Measurements from ENCODE around the gene CR1. TPM values are rescaled to one million over a fixed set of nuclear protein-coding genes. Genes with fewer than 3 reads are reported as not detected.
"Not testable (repeated sequence)": the region's sequence is repeated elsewhere in the genome, so short reads cannot be mapped to it uniquely, and the experiment has no call there.

The CR1 gene
- total and polyA plus RNA-seq, 2 of the 8 experiments (the other 6 are each of a cell fraction or from before 2014, with no cell fraction given), result 0.15 to 0.22 TPM

GRCh38 chr1:207575381-207575780, 79.4 kb downstream of the CR1 start:
- H2BK120ac ChIP-seq (replicated peaks; ENCODE audit: low read depth, low read length); FAIRE-seq; H3K23ac ChIP-seq (ENCODE audit: insufficient read length); H3K4me1 ChIP-seq (replicated peaks in 1 of 4; ENCODE audit: control insufficient read depth in 3 of 4, insufficient read depth in 4 of 4, low read length in 3 of 4); H4K8ac ChIP-seq (ENCODE audit: extremely low read depth, insufficient read depth, low read length); H3K14ac ChIP-seq (ENCODE audit: insufficient read length); H4K20me1 ChIP-seq (replicated peaks in 1 of 2; ENCODE audit: control insufficient read depth in 1 of 2, insufficient read depth in 2 of 2, low read length in 2 of 2); H2BK12ac ChIP-seq (ENCODE audit: low read depth, low read length); POLR2A ChIA-PET (ENCODE audit: partially characterized antibody); H3K36me3 ChIP-seq (ENCODE audit: control insufficient read depth in 2 of 4, insufficient read depth in 4 of 4, low read length in 3 of 4); H2BK15ac ChIP-seq (ENCODE audit: low read length); H2AFZ ChIP-seq (ENCODE audit: low read length); H3K56ac ChIP-seq (replicated peaks; ENCODE audit: insufficient read length, low read depth, low read length); H4K91ac ChIP-seq (replicated peaks; ENCODE audit: insufficient read length, low read length); H2BK5ac ChIP-seq (ENCODE audit: low read depth, low read length); H3K23me2 ChIP-seq (ENCODE audit: low read depth, low read length); H4K5ac ChIP-seq (ENCODE audit: insufficient read length, low read depth, low read length); H3K18ac ChIP-seq (ENCODE audit: extremely low read depth, low read length); H3K9ac ChIP-seq (replicated peaks in 1 of 4; ENCODE audit: extremely low read depth in 1 of 4, low read depth in 3 of 4, low read length in 3 of 4); H3K79me1 ChIP-seq (ENCODE audit: low read depth, low read length); H3K27me3 ChIP-seq (replicated peaks in 1 of 4; ENCODE audit: control insufficient read depth in 3 of 4, extremely low read depth in 1 of 4, insufficient read depth in 3 of 4, low read length in 3 of 4); H3K4me3 ChIP-seq (ENCODE audit: extremely low read depth in 1 of 4, insufficient read depth in 2 of 4, low read depth in 3 of 4, low read length in 4 of 4); H3K9me3 ChIP-seq (ENCODE audit: insufficient read depth in 2 of 2, low read depth in 1 of 2, low read length in 1 of 2); H2AK5ac ChIP-seq (ENCODE audit: low read depth, low read length); H3K79me2 ChIP-seq (ENCODE audit: control insufficient read depth in 1 of 2, insufficient read depth in 2 of 2, low read length in 2 of 2); DNase-seq (ENCODE audit: low read depth in 1 of 2, low spot score in 2 of 2); H3K4me2 ChIP-seq (ENCODE audit: insufficient read depth in 1 of 2, low read depth in 2 of 2, low read length in 2 of 2); H2BK20ac ChIP-seq (ENCODE audit: low read length); H3K27ac ChIP-seq (ENCODE audit: low read depth, low read length); H3K4ac ChIP-seq (replicated peaks; ENCODE audit: insufficient read length, low read depth, low read length): not testable (repeated sequence)
- 95% methylated on average over 4 of the region's 4 CpGs; no CpG with 5 or more reads in 1 of the 2 experiments for WGBS, 2 experiments (ENCODE audit: extremely low coverage in 1 of 2, insufficient coverage in 1 of 2, insufficient read length in 1 of 2, insufficient replicate concordance in 2 of 2, low coverage in 1 of 2, low lambda C conversion rate in 2 of 2, missing lambda C conversion rate in 1 of 2)
- CTCF ChIA-PET (ENCODE audit: partially characterized antibody), result interaction anchor here (1.0 to 5.5 kb wide), 4 partner anchors 43 to 98 kb away, joined by 3 to 36 read pairs (median 4); no protein-coding TSS in a partner anchor
